AG10803 (cell line): Measurements from ENCODE around the gene ELAVL3.
"Not testable (repeated sequence)": the region's sequence is repeated elsewhere in the genome, so short reads cannot be mapped to it uniquely, and the experiment has no call there.

Experiments used
- DNase-seq: peaks from one replicate; pipeline ENCODE4 v3.0.0; 2010; ENCODE audit warnings: low read depth
- H3K4me3 ChIP-seq: 2 replicates; pipeline ENCODE4 v1.5.1; 2011; ENCODE audit warnings: mild to moderate bottlenecking, low read length, control low read depth
- TF ChIP-seq, protein P1 (sequence below): conservative IDR thresholded peaks from 2 replicates; pipeline ENCODE4 v1.5.1; 2011; ENCODE audit warnings: mild to moderate bottlenecking, low read length, control low read depth, inconsistent platforms

The ELAVL3 gene

DNA sequence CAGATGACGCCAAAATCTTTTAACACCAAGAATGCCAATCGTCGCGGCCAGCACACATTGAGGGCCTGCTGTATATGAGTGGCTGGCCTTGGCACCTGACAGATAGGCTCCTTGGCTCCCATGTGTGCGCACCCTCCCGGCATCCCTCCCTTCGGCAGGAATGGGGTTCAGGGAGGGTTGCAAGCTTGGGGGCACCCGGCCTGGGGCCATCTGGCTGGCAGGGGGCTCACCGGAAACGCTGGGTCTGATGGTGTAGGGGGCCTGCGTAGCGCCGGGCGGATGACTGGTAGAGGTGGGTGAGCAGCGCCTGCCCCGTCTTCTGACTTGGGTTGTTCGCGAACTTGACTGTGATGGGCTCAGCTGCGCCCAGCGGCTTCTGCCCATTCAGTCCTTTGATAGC lies 23.0 kb downstream of the ELAVL3 start:
- TF ChIP-seq, protein P1, sequence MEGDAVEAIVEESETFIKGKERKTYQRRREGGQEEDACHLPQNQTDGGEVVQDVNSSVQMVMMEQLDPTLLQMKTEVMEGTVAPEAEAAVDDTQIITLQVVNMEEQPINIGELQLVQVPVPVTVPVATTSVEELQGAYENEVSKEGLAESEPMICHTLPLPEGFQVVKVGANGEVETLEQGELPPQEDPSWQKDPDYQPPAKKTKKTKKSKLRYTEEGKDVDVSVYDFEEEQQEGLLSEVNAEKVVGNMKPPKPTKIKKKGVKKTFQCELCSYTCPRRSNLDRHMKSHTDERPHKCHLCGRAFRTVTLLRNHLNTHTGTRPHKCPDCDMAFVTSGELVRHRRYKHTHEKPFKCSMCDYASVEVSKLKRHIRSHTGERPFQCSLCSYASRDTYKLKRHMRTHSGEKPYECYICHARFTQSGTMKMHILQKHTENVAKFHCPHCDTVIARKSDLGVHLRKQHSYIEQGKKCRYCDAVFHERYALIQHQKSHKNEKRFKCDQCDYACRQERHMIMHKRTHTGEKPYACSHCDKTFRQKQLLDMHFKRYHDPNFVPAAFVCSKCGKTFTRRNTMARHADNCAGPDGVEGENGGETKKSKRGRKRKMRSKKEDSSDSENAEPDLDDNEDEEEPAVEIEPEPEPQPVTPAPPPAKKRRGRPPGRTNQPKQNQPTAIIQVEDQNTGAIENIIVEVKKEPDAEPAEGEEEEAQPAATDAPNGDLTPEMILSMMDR: no peak
- H3K4me3 ChIP-seq: no peak overlapping the region
- no peak for DNase-seq

DNA sequence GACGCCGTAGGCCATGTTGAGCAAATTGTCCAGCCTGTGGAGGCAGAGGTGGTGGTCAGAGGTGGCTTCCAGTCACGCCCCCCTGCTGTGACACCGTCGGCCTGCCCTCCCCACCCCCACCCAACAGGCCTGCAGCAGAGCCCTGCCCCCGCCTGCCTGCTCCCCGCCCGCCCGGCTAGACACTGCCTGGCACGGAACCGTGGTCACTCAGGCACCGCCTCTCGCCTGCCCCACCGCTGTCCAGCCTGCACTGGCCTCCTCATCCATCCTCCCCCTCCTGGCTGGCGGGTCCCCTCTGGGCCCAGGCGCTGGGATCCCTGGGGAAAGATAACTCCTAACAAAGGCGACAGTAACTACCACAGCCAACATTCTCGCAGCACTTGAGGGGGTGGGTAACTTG lies 23.7 kb downstream of the ELAVL3 start:
- H3K4me3 ChIP-seq: no peak overlapping the region
- DNase-seq: no peak
- TF ChIP-seq, protein P1: no peak

DNA sequence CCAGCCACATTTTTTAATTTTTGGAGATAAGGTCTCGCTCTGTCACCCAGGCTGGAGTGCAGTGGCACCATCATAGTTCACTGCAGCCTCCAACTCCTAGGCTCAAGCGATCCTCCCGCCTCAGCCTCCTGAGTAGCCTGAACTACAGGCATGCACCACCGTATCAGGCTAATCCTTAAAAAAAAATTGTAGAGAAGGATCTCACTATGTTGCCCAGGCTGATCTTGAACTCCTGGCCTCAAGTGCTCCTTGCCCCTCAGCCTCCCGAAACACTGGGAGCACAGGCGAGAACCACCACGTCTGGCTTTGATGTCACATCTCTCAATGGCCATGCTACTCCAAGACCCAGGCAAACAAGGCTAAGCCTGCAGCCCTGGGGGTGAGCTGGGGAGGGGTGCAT lies 24.2 kb downstream of the ELAVL3 start:
- no peak for DNase-seq
- TF ChIP-seq, protein P1: no peak
- H3K4me3 ChIP-seq: no peak overlapping the region

DNA sequence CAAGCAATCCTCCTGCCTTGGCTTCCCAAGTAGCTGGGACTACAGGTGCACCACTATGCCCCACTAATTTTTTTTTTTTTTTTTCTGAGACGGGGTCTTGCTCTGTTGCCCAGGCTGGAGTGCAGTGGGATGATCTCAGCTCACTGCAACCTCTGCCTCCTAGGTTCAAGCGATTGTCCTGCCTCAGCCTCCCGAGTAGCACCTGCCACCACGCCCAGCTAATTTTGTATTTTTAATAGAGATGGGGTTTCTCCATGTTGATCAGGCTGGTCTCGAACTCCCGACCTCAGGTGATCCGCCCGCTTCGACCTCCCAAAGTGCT lies 25.7 kb downstream of the ELAVL3 start:
- DNase-seq, H3K4me3 ChIP-seq: not testable (repeated sequence)

DNA sequence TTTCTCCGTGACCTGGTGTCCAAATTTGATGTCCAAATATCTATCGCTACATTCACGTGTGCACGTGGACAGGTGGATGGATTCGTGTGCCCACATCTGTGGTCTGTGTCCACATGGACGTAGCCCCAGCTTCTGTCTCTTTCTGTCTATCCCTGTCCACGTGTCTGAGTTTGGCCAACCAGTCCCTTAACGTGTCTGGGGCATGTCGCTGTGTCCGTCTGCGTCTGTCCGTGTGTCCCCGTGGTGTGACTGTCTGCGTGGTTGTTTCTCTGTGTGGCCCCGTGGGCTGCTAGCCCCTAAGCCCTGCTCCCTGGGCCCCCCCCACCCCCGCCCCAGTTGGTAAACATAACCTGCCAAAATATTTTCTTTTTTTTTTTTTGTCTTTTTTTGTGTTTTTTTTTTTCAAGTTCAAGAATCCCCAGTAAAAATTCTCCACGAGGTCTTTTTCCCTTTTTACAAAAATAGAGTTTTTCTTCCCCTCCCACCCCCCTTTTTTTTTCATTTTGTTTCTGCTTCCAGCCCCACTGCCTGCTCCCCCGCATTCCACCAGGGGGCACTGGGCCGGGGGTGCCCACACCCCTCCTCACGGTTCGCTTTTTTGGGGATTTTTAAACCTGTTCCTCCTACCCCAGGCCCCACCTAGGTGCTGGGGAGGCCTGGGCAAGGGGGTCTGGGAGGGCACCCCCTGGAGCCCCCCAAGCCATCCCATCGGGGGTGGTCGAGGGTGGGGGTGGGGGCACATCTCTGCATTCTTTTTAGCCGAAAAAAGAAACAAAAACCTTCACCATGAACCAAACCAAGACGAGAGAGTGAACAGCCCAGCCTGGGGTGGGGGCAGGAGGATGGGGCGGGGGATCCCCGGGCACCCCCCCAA lies 27.1 kb downstream of the ELAVL3 start:
- no peak overlapping the region for H3K4me3 ChIP-seq
- DNase-seq: no peak
- TF ChIP-seq, protein P1: peak; percentile 31

DNA sequence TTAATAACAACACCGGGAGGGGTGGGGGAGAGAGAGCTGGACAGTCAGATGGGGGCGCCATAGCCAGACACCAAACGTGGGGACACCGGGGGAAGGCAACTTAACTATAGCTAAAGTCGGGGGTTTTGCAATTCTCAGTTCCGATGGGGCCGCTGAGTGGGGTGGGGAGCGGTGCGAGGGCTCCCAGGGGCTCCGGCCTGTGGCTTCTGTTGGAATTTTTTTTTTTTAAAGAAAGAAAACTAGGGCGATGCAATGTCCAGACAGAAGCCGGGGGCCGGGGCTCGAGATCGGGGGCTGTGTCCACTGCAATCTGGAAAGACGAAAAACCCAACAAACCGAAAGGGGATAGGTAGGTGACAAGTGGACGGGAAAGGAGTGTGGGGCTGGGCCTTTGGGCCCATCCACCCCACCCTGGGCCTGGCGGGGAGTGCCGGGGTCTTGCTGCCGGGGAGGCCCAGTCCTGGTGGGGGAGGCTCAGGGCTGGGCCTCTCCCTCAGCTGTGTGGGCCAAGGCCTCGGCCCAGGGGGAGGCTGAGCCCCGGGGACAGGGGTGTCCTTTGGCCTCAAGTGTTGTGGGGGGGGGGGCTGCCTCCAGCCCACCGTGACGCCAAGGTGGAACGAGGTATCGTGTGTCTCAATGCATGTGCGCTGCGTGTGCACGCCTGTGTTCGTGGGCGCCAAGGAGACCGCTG lies 28.1 kb downstream of the ELAVL3 start:
- H3K4me3 ChIP-seq: no peak overlapping the region
- no peak for DNase-seq
- TF ChIP-seq, protein P1: no peak

DNA sequence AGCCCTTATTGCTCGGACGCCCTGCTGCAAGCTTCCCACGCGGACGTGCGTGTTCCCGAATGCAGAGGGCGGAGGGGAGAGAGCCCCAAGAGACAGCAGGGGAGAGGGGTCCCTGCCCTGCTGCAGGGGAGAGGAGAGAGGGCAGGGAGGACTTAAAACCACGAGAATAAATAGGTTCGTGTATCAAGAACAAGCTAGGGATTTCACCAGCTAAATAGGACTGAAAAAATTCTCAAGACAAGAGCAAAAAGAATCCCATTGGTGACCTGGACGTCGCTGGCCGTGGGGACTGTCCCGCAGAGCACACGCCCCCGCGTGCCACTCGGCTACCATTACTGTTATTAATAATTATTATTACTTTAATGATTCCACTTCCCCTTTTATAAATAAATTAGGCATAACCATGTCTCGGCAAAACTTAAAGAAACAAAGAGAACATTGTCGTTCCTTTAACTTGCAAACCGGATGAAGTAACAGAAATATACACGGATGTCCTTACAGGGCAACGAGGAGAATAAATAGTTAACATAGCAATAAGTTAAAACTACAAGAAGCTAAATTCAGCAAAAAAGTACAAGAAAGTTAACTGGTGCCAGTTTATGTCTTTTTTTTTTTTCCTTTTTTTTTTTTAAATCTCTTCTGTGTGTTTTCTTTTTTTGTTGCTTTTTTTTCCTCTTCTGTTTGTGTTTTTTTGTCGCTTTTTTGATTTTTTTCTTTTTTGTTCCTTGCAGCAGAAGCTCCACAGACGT lies 28.8 kb downstream of the ELAVL3 start:
- TF ChIP-seq, protein P1: no peak
- no peak for DNase-seq
- no peak overlapping the region for H3K4me3 ChIP-seq
